HG03460 (cell line): ENCODE results near the gene TRIM66.

Experiments used
- ATAC-seq: cut with Tn5 transposase; IDR thresholded peaks from one replicate; pipeline ENCODE4 v1.9.1; 2021; ENCODE audit not compliant: unreplicated experiment

TRIM66 gene

DNA sequence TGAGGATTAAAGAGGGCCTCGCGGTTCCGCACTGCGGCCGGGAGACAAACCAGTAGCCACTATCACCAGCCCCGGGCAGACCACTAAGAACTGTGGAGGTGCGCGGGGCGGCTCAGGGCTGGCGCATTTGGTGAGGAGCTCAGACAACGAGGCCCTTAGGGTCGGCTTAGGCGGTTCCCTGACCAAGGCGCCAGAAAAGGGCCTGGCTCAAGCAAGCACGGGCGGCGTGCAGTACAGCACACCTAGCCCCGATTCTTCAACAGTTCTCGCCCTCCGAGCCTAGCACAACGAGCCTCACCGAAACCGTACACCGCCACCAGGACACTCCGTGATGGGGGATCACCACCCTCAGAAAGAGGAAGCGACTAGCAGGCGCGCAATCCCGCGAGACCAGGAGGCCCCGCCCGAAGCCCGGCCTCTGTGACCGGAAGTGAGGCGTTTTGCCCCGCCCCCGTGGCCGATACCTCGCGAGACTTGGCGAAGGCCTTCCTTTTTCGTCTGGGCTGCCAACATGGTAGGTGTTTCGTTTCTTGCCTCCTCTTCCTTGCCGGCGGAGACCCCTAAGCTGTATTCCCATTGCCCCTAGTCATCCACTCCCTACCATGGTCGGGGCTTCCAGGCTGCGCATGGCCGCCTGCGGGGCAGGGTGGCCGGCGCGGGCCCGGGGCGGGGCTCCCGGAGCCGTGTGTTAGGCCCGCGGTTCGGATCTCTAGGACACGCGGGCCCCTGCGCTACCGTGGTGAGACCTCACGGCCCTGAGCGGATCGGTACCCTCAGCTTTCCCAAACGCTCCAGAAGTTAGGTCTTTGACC, at the start of gene TRIM66, which contains the start of gene RPL27A:
Gene TRIM66 (minus strand): TSS at position 363 of the 812 bp plus-strand sequence. CDS start 10,391 bp downstream, outside the sequence.
Gene RPL27A (plus strand): TSS at position 490 of the 812 bp plus-strand sequence. CDS start 22 bp downstream, at position 512.
- ATAC-seq = peak; percentile 97

DNA sequence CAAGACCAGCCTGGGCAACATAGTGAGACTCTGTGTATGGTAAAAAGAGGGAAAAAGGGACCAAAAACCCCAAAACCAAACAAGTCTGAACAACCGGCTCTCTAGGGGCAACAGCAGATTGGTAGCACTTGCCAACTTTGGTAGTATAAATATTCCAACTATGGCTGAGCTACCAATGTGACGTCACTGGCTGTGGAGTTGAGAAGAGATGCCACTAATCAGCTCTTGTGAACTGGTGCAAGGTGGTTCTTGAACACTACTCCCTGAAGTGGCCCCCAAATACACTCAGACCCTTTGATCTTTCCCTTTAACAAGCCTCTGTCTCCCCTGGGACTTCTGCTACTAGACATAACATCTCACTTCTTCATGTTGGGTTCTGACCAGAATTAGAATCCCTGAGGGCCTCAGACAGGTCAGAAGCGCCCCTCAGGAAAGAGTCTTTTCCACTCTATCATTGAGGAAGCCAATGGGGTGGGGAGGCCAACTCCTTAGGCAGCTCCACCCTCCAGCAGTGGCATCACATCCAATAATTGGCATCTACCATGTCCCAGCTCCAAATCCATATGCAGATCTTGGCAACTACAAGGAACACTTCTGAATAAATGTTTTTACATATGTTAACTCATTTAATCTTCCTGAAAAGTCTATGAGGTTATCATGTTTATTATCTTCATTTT, 49.3 kb upstream of the TRIM66 start:
- no peak for ATAC-seq

GRCh38 chr11:8730697-8731020, 48.2 kb upstream of the TRIM66 start:
- ATAC-seq = no peak

DNA sequence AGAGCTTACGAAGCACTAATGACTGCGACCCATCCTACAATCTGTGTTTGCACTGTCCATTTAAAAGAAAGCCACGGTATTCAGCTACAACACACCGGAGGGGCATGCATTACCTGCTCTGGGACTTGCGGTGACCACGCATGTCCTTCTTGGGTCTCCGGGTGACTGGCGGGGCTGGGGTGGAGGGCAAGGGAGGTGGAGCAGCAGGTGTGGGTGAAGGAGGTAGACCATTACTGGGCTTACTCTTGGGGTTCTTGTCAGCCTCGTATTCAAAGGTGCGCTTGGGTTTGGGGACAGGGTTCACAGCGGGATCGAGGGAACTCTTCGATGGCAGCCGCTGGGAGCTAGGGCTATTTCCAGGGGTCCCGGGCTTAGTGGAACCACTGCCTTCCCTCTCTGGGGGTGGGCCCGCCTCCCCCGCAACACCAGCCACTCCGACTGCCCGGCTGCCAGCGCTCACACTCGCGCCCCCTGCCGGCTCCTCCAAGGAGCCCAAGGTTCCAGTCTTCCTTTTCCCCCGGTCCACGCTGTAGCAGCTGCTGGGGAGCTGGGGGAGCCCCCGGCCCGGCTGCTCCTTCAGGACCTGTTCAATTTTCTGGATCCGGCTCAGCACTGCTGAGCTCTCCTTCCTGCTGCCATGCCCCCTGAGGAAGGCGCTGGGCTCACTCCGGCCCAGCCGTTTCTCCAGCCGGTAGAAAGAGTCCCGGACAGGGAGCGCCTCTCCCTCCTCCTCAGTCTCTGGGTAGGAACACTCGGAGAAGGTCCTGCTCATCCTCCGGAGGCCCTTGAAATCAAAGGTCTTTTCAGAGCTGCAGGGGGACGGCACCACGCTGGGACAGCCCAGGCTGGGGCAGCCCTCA, 47.6 kb upstream of the TRIM66 start:
- ATAC-seq = no peak

DNA sequence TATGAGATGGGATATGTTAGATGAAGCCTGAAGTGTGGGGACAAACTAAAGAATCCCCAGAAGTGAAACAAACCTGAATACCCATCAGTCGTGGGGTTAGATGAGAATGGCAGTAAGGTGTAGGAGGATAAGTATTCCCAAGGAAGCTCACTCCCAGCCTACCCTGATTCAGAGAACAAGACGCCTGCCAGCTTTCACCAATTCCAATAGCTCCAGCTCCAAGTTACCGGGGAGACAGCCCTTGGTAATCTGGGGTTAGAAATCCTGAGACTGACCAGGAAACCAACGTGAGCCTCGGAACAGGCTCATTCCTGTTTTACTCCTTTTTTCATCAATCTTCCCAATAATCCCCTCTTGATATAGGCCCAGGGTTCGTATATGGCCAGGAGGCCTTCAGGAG, 46.6 kb upstream of the TRIM66 start:
- no peak for ATAC-seq

DNA sequence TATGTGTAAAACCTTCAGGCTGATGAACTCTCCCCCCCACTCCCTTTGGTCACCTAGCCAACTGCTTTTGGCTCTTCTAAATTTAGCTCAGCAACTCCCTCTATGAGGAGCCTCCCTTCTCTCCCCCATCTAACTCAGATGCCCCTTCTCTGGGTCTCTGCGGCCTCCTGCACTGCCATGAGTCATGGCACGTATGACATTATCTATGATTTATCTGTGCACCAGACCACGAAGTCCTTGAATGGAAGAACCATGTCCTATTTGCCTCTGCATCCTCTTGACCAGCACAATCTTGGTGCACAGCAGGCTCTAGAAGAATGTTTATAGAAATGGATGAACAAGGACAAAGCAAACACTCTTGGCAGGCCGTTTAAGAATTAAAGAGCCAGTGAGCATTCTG, 46.1 kb upstream of the TRIM66 start:
- ATAC-seq = no peak

GRCh38 chr11:8726395-8726794, 43.9 kb upstream of the TRIM66 start:
- no peak for ATAC-seq

- ATAC-seq = no peak
Measured at GRCh38 chr11:8724682-8725081, 42.2 kb upstream of the TRIM66 start.

- ATAC-seq = no peak
Measured at GRCh38 chr11:8723711-8724110, 41.2 kb upstream of the TRIM66 start.

DNA sequence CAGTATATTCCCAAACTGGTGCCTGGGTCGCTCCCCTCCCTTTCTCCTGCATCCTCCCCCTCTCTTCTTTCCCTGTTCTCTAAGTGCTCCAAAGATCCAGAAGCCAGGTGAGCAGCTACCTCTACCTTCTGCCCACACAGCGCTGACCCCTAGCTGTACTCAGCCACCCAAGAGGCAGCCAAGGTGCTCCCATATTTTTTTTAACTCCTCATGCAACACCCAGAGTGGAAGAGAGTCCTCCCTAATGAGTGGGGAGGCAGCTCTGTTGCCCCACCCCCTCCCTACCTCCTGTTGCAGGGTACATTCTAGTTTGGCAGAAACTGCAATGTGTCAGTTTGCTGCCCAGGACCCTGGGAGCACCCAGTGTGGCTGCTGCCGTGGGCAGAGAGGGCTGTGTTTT, 40.3 kb upstream of the TRIM66 start:
- ATAC-seq = no peak

- ATAC-seq = no peak
Measured at GRCh38 chr11:8721609-8722500, 39.4 kb upstream of the TRIM66 start.

DNA sequence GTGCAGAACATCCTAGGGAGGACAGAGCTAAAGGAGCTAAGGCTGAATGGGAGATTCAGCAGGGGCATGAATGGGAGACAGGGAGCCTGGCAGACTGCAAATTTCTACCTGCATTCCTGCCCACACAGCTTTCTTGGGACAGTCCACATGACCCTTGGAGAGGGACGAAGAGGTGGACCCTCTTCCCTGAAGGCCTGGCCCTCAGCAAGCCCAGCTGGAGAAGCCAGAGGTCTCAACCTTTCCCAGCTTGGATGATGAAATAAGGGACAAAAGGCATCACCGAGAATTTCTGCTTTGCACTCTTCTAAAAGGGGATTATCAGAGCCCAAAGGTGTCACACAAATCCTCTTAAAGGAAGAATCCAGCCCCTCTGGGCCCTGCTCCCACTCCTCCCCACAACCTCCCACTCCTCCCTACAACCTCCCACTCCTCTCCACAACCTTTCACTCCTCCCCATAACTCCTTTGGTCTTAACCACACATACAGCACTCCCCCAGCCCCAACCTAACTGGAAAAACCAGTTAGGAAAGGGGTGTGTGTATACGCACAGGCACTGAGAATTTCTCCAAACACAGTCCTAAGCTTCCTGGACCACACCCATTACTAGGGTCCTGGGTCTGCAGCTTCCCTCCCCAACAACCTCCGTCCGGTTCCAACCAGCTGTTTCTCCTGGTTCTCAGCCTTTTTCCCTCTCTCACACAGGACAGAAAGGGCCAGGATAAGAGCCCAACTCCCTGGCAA, 38.6 kb upstream of the TRIM66 start:
- ATAC-seq = no peak

- ATAC-seq = no peak
Measured at GRCh38 chr11:8720352-8720751, 37.9 kb upstream of the TRIM66 start.

DNA sequence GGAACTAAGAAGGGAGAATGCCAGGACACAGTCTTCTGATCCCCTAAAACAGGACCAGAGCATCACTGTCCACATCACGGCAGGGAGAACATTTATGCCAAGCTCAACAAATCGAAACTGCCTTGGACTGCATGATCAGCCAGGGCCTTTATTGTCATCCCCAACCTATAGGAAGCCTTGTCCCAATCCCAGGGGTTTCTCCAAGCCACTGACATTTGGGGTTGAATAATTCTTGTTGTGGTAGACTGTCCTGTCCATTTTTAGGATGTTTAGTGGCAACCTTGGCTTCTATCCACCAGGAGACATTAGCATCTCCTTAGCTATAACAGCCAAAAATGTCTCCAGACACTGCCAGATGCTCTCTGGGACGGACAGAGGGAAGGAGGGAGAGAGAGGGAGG, 37.3 kb upstream of the TRIM66 start:
- no peak for ATAC-seq

GRCh38 chr11:8719211-8719649, 36.8 kb upstream of the TRIM66 start:
- ATAC-seq = no peak

- ATAC-seq = no peak
Measured at GRCh38 chr11:8717876-8718753, 35.6 kb upstream of the TRIM66 start.

- ATAC-seq = no peak
Measured at GRCh38 chr11:8717544-8717875, 35.0 kb upstream of the TRIM66 start.

GRCh38 chr11:8715501-8715900, 33.0 kb upstream of the TRIM66 start:
- ATAC-seq = no peak
